WERI-Rb-1 (cell line): ENCODE data around the gene JAG2.
A peak's percentile ranks its signal among the peaks of the same experiment; 100 is the strongest.

Experiments
- DNase-seq: peaks from one replicate; pipeline ENCODE4 v3.0.0-alpha.2; 2020
- H3K27ac ChIP-seq: fragments of 250-450 bp; sonication (Bioruptor Pico); 2 replicates; pipeline ENCODE4 v1.5.1; 2020; ENCODE audit warnings: mild to moderate bottlenecking, moderate library complexity
- H3K27me3 ChIP-seq: fragments of 250-450 bp; sonication (Bioruptor Pico); 2 replicates; pipeline ENCODE4 v1.5.1; 2021; ENCODE audit warnings: mild to moderate bottlenecking, low read depth, moderate library complexity; ENCODE audit not compliant: insufficient read depth, severe bottlenecking
- H3K36me3 ChIP-seq: fragments of 250-450 bp; sonication (Bioruptor Pico); 2 replicates; pipeline ENCODE4 v1.5.1; 2020; ENCODE audit warnings: mild to moderate bottlenecking, moderate library complexity
- H3K4me3 ChIP-seq: 2 replicates; pipeline ENCODE4 v1.5.1; 2011; ENCODE audit warnings: low read depth, mild to moderate bottlenecking, control low read depth, low read length
- H3K9me3 ChIP-seq: fragments of 250-450 bp; sonication (Bioruptor Pico); 2 replicates; pipeline ENCODE4 v1.5.1; 2021; ENCODE audit warnings: mild to moderate bottlenecking, moderate library complexity; ENCODE audit not compliant: severe bottlenecking
- TF ChIP-seq, protein P1 (sequence below): IDR thresholded peaks from 2 replicates; pipeline ENCODE4 v1.5.1; 2011; ENCODE audit warnings: low read depth, mild to moderate bottlenecking, control low read depth, inconsistent platforms, low read length

JAG2 gene

DNA sequence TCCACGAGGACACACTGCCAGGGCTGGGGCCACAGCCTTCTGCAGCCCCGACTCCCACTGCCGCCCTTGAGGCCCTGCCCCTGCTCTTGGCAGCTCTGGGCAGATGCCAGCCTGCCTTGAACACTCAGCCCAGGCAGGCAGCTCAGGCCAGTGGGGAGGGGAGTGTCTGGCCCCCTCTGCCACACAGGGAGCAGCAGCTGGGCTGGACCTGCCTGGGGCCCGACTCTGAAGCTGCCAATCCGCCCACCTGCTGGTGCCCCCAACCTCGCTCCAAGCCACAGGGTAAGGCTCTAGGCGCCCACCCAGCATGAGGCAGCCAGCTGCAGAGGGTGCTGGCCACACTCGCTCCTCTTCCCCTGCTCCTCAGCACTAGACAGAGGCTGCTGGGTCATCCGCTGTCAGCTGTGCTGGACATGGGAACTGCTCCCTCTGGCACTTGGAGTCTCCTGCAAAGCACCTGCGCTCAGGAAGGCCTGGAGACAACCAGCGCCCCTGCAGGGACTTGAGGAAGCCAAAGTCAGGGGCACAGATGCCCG, 37.2 kb upstream of the JAG2 start:
- no peak for DNase-seq
- Histone ChIP-seq H3K27me3 (no peaks in the 10 kb centered on the region), H3K27ac (no peak overlapping the region), H3K9me3 (no peaks in the 10 kb centered on the region), H3K4me3 (no peak overlapping the region), H3K36me3 (peaks cover 5% of the 10 kb centered on the region)
- TF ChIP-seq, protein P1, sequence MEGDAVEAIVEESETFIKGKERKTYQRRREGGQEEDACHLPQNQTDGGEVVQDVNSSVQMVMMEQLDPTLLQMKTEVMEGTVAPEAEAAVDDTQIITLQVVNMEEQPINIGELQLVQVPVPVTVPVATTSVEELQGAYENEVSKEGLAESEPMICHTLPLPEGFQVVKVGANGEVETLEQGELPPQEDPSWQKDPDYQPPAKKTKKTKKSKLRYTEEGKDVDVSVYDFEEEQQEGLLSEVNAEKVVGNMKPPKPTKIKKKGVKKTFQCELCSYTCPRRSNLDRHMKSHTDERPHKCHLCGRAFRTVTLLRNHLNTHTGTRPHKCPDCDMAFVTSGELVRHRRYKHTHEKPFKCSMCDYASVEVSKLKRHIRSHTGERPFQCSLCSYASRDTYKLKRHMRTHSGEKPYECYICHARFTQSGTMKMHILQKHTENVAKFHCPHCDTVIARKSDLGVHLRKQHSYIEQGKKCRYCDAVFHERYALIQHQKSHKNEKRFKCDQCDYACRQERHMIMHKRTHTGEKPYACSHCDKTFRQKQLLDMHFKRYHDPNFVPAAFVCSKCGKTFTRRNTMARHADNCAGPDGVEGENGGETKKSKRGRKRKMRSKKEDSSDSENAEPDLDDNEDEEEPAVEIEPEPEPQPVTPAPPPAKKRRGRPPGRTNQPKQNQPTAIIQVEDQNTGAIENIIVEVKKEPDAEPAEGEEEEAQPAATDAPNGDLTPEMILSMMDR = no peak

DNA sequence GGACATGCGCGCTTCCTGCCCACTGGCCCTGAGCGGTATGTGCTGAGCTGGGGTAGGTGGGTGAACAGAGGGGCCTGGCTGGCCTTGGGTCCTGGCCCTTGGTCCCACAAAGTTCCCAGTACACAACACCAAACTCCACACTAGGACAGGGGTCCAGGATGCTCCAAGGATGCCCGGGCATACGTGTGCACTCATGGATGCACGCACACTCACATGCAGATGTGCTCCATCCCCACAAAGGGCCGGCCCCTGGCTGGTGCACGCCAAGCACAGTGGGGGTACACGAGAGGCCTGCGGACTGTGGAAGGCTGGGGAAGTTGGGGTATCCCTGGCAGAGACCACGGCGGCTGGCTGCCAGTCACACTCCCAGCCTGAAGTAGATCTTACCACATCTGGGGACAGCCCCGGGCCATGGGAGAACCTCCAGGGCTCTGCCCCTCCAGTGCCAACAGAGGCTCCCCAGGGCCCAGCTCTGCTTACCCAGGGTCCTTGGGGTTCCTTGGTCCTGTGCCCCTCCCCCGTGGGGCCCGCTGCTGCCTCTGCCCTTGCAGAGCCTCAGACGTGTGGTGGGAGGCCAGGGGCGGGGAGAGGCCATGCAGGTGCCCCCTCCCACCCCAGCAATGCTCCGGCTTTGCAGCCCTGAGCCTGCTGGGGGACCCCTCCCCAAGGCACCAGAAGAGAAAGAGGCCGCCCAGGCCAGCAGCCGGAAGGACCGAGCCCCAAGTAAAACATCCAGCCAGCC, 36.5 kb upstream of the JAG2 start:
- Histone ChIP-seq H3K27me3 (no peaks in the 10 kb centered on the region), H3K9me3 (no peaks in the 10 kb centered on the region), H3K27ac (no peak overlapping the region), H3K4me3 (no peak overlapping the region), H3K36me3 (peaks cover 3% of the 10 kb centered on the region)
- TF ChIP-seq, protein P1 = no peak
- no peak for DNase-seq

DNA sequence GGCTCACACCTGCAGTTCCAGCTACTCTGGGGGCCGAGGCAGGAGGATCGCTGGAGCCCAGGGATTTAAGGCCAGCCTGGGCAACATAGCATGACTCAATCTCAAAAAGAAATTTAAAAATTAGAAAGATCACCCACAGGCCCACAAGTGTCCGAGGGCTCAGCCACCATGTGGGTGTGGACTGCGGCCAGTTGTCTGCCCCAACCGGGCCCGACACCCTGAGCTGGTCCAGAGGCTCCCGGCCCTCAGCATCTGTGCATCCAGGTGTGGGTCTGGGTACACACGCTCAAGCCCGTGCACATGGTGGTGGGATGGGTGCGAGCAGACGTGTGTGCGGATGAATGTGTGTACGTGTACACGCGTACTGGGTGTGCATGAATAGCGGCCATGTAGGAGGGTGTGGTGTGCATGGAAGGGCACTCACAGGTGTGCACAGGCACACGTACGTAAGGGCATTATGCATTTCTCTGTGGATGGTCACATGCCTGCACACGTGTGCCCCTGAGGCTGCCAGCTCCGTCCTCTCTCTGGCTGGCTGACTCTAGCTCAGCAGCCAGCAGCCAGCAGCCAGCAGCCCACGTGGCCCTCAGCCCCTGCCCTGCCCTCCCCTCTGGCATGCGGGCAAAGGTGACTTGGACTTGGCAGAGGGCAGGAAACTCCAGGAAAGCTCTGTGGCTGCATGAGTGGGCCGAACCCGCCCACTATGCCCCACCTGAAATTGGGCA, 35.8 kb upstream of the JAG2 start:
- TF ChIP-seq, protein P1 = no peak
- DNase-seq = no peak
- Histone ChIP-seq H3K4me3 (no peak overlapping the region), H3K9me3 (no peaks in the 10 kb centered on the region), H3K27me3 (no peaks in the 10 kb centered on the region), H3K36me3 (no peaks in the 10 kb centered on the region; the same call in 1 of the 2 replicates), H3K27ac (no peak overlapping the region)

DNA sequence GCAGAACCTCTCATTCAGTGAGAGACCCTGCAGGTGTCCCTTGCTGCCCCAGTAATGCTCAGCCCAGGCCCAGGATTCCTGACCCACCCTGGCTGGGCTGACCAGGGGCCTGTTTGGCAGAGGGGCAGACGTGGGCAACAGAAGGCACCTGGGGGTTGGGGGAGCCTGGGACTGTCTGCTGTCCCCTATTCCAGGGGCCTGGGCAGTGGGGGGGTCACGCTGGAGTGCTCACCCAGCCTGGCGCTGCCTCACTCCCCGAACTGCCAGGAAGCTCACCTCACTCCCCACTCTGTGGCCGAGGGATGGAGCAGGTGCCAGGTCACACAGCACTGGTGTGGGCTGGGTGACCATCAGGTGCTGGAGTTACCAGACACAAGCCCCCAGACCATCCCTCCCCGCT, 35.1 kb upstream of the JAG2 start:
- no peak overlapping the region for H3K27ac ChIP-seq
- DNase-seq = no peak
- H3K4me3 ChIP-seq = no peak overlapping the region
- TF ChIP-seq, protein P1 = no peak
- no peaks in the 10 kb centered on the region for H3K36me3 ChIP-seq
- no peaks in the 10 kb centered on the region for H3K27me3 ChIP-seq
- H3K9me3 ChIP-seq = no peaks in the 10 kb centered on the region

DNA sequence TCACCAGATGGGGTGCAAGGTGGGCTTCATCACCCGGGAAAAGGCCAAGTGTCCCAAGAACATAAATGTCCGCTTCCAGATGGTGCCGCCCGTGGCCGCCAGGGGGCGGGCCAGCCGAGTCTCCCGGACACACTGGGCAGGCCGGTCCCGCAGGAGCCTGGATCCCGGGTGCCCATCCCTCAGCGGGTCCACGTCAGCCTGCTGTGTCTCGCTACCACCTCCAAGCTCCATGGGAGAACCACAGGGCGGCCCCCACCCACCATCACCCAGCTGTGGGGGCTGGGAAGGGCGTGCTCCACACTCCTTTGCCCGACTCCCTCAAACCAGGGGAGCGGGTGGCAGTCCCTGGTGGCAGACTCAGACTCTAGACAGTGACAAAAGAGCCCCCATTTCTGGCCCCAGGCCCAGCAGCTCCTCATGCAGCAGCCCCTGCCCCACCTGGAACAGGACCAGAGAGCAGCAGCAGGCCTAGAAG, 34.5 kb upstream of the JAG2 start:
- peak; percentile 80 for DNase-seq
- no peak overlapping the region for H3K27ac ChIP-seq

More for the DNA sequence above, 34.5 kb upstream of the JAG2 start:
- no peaks in the 10 kb centered on the region for H3K36me3 ChIP-seq
- H3K4me3 ChIP-seq = no peak overlapping the region
- H3K27me3 ChIP-seq = no peaks in the 10 kb centered on the region
- TF ChIP-seq, protein P1 = peak; percentile 90
- no peaks in the 10 kb centered on the region for H3K9me3 ChIP-seq
